Body of pancreas (tissue), 4 donors: ENCODE measurements around the gene HOXB8.

Experiments
- CTCF ChIP-seq, 7 experiments: fragments of 450-650 bp in 4 of 7; fragments of 200-600 bp in 3 of 7; sonication (generic) in 3 of 7; IDR thresholded peaks; one replicate each; pipeline ENCODE4 v1.5.1; 2016 to 2019; ENCODE audit warnings: antibody characterized with exemption in 7 of 7
- POLR2A ChIP-seq, 3 donors: fragments of 450-650 bp; IDR thresholded peaks; one replicate each; pipeline ENCODE4 v1.6.1; 2016; ENCODE audit warnings: antibody characterized with exemption in 3 of 3, mild to moderate bottlenecking in 2 of 3

GRCh38 chr17:48565022-48565554 lies 50.0 kb downstream of the HOXB8 start:
- TF ChIP-seq POLR2A (IDR thresholded peaks at IDR 0.05) = no peak
- TF ChIP-seq CTCF (IDR thresholded peaks at IDR 0.05) = no peak
